ENCODE data around the gene PLA2G4D.
A peak's percentile ranks its signal among the peaks of the same experiment; 100 is the strongest.

PLA2G4D gene

GRCh38 chr15:42088801-42089640 lies 5.3 kb downstream of the PLA2G4D start:
- no peak for ATAC-seq
- no peaks in the 10 kb centered on the region for H3K36me3 Mint-ChIP-seq
- H3K4me3 Mint-ChIP-seq, result no peak overlapping the region
- peaks cover 16% of the 10 kb centered on the region for H3K4me1 Mint-ChIP-seq
- no peaks in the 10 kb centered on the region for H3K9me3 Mint-ChIP-seq
- no peak overlapping the region for H3K27ac Mint-ChIP-seq
- H3K27me3 Mint-ChIP-seq, result peaks cover 77% of the 10 kb centered on the region

- Mint-ChIP-seq H3K4me3 (no peak overlapping the region), H3K27ac (no peak overlapping the region), H3K9me3 (no peaks in the 10 kb centered on the region), H3K4me1 (peaks cover 16% of the 10 kb centered on the region), H3K27me3 (peaks cover 77% of the 10 kb centered on the region), H3K36me3 (no peaks in the 10 kb centered on the region)
- ATAC-seq, result peak; percentile 4
These were observed 6.2 kb downstream of the PLA2G4D start for GRCh38 chr15:42087926-42088800.

DNA sequence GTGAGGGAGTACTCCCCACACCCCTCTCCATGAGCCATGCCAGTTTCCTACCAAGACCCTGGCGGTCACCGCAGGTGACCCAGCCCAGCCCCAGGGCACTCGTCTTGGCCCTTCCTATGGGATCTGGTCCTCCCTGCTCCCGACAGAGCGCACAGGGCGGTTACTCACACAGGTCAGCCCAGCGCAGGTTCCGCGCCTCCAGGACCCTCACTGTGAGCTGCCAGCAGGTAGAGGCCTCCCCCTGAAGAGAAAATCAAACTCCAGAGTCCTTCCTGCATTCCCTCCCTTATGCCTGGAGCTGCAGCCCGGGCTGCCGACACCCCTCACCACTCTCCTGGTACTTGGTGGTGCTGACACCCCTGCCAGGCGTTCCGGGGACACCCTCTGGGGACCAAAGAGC lies 6.9 kb downstream of the PLA2G4D start:
- H3K4me1 Mint-ChIP-seq, result peaks cover 16% of the 10 kb centered on the region
- peaks cover 77% of the 10 kb centered on the region for H3K27me3 Mint-ChIP-seq
- H3K27ac Mint-ChIP-seq, result no peak overlapping the region

DNA sequence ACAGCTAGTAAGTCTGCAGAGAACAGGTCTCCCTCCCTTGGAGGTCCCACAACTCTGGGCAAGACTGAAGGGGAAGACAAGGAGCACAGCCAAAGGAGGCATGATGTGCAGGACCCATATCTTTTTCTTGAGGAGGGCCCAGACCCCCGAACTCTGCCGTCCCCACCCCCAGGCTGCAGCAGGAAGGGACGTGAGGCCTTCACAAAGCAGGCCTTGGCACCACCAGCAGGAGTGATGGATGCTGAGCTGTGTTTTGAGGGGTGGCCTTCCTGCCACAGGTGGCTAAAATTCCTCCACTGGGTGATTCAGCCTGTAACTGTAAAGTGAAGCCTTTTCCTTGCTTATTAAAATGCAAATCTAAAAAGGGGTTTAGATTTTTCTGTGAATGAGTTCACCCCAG lies 8.6 kb downstream of the PLA2G4D start:
- peaks cover 9% of the 10 kb centered on the region for H3K4me1 Mint-ChIP-seq
- peaks cover 71% of the 10 kb centered on the region for H3K27me3 Mint-ChIP-seq
- H3K36me3 Mint-ChIP-seq, result no peaks in the 10 kb centered on the region
- no peaks in the 10 kb centered on the region for H3K9me3 Mint-ChIP-seq
- no peak overlapping the region for H3K27ac Mint-ChIP-seq
- H3K4me3 Mint-ChIP-seq, result no peak overlapping the region
- ATAC-seq, result no peak

More for the DNA sequence above, 6.9 kb downstream of the PLA2G4D start:
- no peak for ATAC-seq
- no peaks in the 10 kb centered on the region for H3K36me3 Mint-ChIP-seq
- H3K4me3 Mint-ChIP-seq, result no peak overlapping the region
- H3K9me3 Mint-ChIP-seq, result no peaks in the 10 kb centered on the region

- Mint-ChIP-seq H3K27me3 (peaks cover 67% of the 10 kb centered on the region), H3K27ac (no peak overlapping the region)
These were observed 9.1 kb downstream of the PLA2G4D start for GRCh38 chr15:42085236-42085605.

GRCh38 chr15:42084465-42085235 lies 9.7 kb downstream of the PLA2G4D start:
- Mint-ChIP-seq H3K9me3 (no peaks in the 10 kb centered on the region), H3K4me3 (no peak overlapping the region), H3K4me1 (peaks cover 9% of the 10 kb centered on the region), H3K27ac (no peak overlapping the region), H3K27me3 (peaks cover 62% of the 10 kb centered on the region), H3K36me3 (no peaks in the 10 kb centered on the region)
- peak; percentile 55 for ATAC-seq

More at GRCh38 chr15:42085236-42085605, 9.1 kb downstream of the PLA2G4D start:
- Mint-ChIP-seq H3K4me1 (peaks cover 9% of the 10 kb centered on the region), H3K4me3 (no peak overlapping the region), H3K9me3 (no peaks in the 10 kb centered on the region), H3K36me3 (no peaks in the 10 kb centered on the region)
- no peak for ATAC-seq

DNA sequence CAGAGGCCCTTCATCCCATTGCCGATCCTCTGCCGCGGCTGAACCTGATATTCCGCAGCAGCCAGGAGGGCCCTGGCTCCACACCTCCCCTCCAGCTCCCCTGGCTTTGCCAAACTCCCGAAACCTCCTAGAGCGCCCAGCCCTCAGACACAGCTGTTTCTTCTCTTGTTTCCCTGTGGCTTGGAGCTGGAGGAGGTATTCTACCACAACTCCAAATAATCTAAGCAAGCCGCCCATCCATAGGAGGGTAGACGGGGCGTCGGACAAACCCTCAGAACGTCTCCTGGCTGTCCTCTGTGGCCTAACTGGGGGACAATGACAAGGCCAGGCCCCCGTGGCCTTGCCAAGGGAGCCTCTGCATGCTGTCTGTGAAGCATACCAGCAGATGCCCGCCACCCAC lies 10.4 kb downstream of the PLA2G4D start:
- H3K27ac Mint-ChIP-seq, result no peak overlapping the region
- no peak overlapping the region for H3K4me3 Mint-ChIP-seq
- H3K4me1 Mint-ChIP-seq, result peaks cover 9% of the 10 kb centered on the region
- ATAC-seq, result no peak
- H3K9me3 Mint-ChIP-seq, result no peaks in the 10 kb centered on the region
- peaks cover 54% of the 10 kb centered on the region for H3K27me3 Mint-ChIP-seq
- H3K36me3 Mint-ChIP-seq, result no peaks in the 10 kb centered on the region

DNA sequence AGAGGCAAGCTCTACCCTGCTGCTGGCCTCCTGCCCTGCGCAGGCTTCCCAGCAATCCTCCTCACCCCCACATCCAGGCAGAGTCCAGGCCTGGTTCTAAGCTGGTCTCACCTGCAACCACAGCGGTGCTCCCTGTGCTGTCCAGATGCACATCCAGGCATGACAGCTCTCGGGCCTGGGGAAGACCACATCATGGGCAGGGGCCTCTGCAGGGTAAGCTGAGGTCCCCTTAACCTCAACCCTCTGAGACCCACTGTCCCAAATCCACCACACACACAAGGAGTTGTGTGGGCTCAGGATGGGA lies 10.8 kb downstream of the PLA2G4D start:
- ATAC-seq, result no peak
- no peaks in the 10 kb centered on the region for H3K36me3 Mint-ChIP-seq

DNA sequence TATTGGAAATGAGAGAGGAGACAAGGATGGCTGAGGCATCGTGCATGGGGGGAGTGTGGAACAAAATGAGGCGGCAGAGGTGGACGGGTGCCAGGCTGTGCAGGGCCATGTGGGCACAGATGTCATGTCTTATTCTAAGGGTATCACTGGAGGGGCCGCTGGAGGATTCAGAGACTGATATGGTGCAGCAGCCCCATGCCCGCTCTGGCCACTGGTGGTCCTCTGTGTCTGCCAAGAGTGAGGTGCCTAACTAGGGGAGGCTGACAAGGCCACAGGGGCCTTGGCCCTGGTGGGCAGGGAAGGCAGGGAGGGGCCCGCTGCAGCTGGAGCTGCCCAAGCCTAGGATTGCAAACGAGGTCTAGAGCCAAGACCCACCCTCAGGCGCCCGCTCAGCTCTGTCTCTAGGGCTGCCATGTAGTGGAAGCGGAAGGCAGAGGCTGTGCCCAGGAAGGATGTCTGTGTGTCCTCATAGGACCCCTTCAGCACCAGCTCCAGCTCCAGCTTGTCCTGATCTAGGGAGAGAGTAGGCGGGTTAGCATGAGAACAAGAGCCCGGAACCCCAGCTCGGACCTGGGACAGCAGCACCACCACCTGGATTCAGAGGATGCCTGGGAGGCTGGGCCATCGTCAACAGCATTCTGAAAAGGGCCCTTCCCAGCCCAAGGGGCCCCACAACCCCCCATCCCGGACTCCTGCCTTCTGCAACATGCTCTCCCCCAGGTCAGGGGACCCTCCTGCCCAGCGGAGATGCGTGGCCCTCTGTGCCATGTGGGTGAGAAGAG lies 11.3 kb downstream of the PLA2G4D start:
- Mint-ChIP-seq H3K27ac (no peak overlapping the region), H3K36me3 (no peaks in the 10 kb centered on the region), H3K4me1 (peaks cover 9% of the 10 kb centered on the region), H3K9me3 (no peaks in the 10 kb centered on the region), H3K27me3 (peaks cover 45% of the 10 kb centered on the region), H3K4me3 (no peak overlapping the region)
- ATAC-seq, result no peak

More for the DNA sequence above, 10.8 kb downstream of the PLA2G4D start:
- Mint-ChIP-seq H3K4me1 (peaks cover 9% of the 10 kb centered on the region), H3K4me3 (no peak overlapping the region), H3K27ac (no peak overlapping the region), H3K27me3 (peaks cover 51% of the 10 kb centered on the region), H3K9me3 (no peaks in the 10 kb centered on the region)

- Mint-ChIP-seq H3K4me3 (no peak overlapping the region), H3K27ac (no peak overlapping the region), H3K4me1 (peaks cover 9% of the 10 kb centered on the region), H3K9me3 (no peaks in the 10 kb centered on the region), H3K36me3 (no peaks in the 10 kb centered on the region), H3K27me3 (peaks cover 37% of the 10 kb centered on the region)
- ATAC-seq, result no peak
These were observed 12.2 kb downstream of the PLA2G4D start for GRCh38 chr15:42082141-42082540.

DNA sequence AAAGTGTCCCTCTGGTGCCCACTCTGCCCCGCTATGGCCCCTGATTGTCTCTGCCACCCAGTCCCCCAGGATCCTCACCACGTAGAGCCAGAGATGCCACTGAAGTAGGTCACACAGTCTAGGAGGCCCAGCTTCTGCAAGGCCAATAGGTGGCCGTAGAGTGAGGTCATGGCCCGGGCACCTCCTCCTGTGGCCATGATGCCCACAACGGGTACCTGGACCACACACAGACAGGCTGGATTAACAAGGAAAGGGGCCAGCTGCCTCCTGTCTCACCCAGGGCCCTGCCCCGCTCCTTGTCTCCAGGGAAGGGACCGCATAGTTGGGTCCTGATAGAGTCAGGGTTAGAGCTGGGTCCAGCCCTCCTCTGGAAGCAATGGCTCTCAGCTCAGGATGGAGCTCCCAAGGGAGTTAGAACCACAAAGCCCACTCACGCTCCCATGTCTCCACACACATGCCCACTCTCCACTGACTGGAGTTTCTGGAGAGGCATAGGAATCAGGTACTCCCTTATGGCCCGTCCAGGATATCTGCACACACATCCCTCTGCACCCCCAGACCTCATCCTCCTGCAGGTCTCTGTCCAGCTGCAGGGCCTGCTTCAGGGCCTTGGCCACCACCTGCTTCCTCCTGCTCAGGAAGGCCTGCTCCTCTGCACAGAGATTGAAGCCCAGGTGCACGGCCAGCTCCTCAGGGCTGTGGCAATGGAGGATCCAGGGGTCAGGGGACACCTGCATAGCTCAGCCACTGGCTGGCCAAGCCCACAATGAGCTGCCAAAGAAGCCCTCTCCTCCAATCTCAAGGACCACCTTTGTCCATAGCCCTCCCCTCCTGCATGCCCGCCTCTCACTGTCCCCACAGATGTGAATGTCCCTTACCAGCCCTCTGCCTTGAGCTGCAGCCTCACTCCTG lies 13.2 kb downstream of the PLA2G4D start:
- peak; percentile 18 for ATAC-seq
- H3K9me3 Mint-ChIP-seq, result no peaks in the 10 kb centered on the region
- H3K4me1 Mint-ChIP-seq, result peaks cover 9% of the 10 kb centered on the region
- H3K4me3 Mint-ChIP-seq, result no peak overlapping the region
- no peak overlapping the region for H3K27ac Mint-ChIP-seq
- peaks cover 29% of the 10 kb centered on the region for H3K27me3 Mint-ChIP-seq
- no peaks in the 10 kb centered on the region for H3K36me3 Mint-ChIP-seq

DNA sequence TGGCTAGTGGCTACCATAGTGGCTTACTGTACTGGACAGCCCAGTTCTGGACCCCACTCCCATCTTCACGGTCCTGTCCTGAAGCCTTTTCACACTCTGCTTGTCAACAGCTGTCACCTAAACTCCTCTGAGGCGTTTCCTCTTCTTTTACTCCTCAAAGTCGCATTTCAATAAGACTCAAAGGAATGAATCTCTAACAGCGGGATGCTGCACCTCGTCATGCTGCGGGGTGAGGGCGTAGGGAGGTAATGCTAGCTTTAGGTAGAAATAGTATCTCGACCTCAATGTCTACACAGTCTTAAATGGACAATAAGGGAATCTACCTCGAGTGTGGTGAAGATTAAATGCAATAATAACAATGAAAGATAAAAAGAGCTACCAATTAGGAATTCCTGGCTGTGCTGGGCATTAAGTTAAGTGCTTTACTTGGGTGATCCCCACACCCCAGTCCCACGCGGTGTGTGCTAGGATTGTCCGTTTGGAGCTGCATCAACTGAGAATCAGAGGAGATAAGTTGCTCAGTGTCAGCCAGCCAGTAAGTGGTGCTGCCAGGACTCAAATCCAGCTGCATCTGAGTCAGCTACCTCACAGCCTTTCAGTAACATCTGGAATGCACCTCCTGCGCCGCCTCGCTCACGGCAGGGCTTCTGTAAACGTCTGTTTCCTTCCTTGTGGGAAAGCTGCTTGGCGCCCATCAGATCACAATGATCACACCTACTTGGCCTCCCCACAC lies 14.0 kb downstream of the PLA2G4D start:
- Mint-ChIP-seq H3K36me3 (no peaks in the 10 kb centered on the region), H3K27ac (no peak overlapping the region), H3K27me3 (peaks cover 29% of the 10 kb centered on the region), H3K4me1 (peaks cover 9% of the 10 kb centered on the region), H3K9me3 (no peaks in the 10 kb centered on the region), H3K4me3 (no peak overlapping the region)
- no peak for ATAC-seq

GRCh38 chr15:42079401-42079908 lies 14.9 kb downstream of the PLA2G4D start:
- no peak for ATAC-seq
- Mint-ChIP-seq H3K27ac (no peak overlapping the region), H3K9me3 (no peaks in the 10 kb centered on the region), H3K4me3 (no peak overlapping the region), H3K36me3 (no peaks in the 10 kb centered on the region), H3K27me3 (peaks cover 23% of the 10 kb centered on the region), H3K4me1 (peaks cover 4% of the 10 kb centered on the region)
